ENCODE measurements around the gene CCDC122. TPM values are rescaled to one million over a fixed set of nuclear protein-coding genes. Genes with fewer than 3 reads are reported as not detected.

Gene CCDC122
- total RNA-seq = 4.7 and 15.0 TPM in 2 replicates

DNA sequence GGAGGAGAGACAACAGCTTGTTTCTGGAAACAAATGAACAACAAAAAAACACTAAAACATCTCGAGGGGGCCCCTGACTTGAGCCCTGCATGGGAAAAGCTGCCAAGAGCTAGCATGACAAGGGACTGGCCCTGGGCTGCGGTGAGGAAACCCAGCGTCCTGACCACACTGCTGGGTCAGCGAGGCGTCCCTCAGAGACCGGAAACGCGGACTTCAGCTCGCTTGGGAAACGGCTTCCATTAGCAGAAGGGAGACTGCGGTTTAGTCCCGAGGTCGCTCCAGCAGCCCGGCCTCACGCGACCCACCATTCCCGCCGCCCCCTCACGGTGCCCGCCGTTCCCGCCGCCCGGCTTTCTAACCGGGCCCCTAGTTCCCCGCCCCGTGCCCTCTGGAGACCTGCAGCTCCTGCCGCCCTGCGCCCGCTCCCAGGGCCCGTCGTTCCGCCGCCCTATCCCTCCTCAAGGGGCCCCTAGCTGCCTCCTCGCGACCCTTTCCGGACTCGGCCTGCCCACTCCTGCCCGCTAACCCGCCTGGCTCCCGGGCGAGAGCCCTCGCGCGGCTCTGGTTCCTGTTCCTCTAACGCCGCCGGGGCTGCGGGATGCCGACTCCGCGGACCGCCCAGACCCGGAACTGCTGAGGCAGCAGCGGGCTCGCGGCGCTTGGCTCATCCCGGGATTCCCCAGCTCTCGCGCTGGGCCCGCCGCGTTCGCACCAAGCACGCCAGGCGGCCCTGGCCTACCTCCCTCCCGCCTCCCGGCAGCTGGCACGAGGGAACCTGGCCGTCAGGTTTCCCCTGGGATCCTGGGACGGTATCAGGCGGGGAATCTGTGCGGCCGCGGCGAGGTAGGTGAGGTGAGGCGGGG lies at the start of gene CCDC122:
CCDC122 (minus strand) TSS at position 849 of the 863 bp plus-strand sequence. CDS start 10,364 bp downstream, outside the sequence.
- no peaks in the 10 kb centered on the region for H3K27me3 ChIP-seq (ENCODE audit: insufficient read depth, low read length)
- no peaks in the 10 kb centered on the region for H3K36me3 ChIP-seq (ENCODE audit: insufficient read depth, low read length)
- H2AFZ ChIP-seq (ENCODE audit: low read length) = peak within 1 kb of the TSS; percentile 95
- H3K4me1 ChIP-seq (ENCODE audit: insufficient read depth, low read length) = peaks cover 17% of the 10 kb centered on the region
- H3K4me3 ChIP-seq (ENCODE audit: insufficient read depth, low read length) = peak within 1 kb of the TSS; percentile 85
- peak within 1 kb of the TSS; percentile 92 for H3K4me2 ChIP-seq (ENCODE audit: insufficient read depth, low read length)
- no peaks in the 10 kb centered on the region for H4K20me1 ChIP-seq (ENCODE audit: insufficient read depth, low read length)
- H3K9me3 ChIP-seq (ENCODE audit: low read depth, low read length) = no peaks in the 10 kb centered on the region
- TF ChIP-seq, protein P1, sequence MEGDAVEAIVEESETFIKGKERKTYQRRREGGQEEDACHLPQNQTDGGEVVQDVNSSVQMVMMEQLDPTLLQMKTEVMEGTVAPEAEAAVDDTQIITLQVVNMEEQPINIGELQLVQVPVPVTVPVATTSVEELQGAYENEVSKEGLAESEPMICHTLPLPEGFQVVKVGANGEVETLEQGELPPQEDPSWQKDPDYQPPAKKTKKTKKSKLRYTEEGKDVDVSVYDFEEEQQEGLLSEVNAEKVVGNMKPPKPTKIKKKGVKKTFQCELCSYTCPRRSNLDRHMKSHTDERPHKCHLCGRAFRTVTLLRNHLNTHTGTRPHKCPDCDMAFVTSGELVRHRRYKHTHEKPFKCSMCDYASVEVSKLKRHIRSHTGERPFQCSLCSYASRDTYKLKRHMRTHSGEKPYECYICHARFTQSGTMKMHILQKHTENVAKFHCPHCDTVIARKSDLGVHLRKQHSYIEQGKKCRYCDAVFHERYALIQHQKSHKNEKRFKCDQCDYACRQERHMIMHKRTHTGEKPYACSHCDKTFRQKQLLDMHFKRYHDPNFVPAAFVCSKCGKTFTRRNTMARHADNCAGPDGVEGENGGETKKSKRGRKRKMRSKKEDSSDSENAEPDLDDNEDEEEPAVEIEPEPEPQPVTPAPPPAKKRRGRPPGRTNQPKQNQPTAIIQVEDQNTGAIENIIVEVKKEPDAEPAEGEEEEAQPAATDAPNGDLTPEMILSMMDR (IDR thresholded peaks at IDR 0.05; ENCODE audit: extremely low read depth, low read depth, low read length) = no peak
- peak; percentile 98 for DNase-seq (ENCODE audit: insufficient read length, low spot score, missing footprints)
- peak within 1 kb of the TSS; percentile 90 for H3K27ac ChIP-seq (ENCODE audit: low read depth, low read length)
- peaks cover 9% of the 10 kb centered on the region for H3K79me2 ChIP-seq (ENCODE audit: insufficient read depth, low read length)

DNA sequence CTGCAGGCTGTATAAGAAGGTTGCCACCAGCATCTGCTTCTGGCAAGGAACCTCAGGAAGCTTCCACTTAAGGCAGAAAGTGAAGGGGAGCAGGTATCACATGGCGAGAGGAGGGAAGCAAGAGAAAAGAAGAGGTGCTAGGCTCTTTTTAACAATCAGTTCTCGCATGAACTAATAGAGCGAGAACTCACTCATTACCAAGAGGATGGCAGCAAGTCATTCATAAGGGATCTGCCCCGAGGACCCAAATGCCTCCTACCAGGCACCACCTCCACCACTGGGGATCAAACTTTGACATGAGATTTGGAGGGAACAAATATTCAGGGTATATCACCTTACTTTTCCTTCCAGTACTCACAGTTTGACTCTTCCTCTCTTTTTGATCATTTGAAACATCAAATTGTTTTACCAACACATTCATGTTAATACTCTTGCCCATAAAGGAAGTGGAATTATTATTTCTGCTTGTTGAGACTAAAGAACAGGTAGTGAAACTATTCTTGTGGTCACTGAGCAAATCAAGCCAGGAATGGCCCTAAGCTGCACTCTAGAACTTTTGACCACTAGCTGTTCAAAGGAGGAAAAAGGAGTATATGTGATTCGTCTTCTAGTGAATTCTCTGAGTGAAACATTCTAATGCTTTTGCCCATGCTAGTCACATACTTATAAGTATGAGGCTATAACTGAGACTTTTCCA lies 45.2 kb upstream of the CCDC122 start:
- Histone ChIP-seq H3K9me3 (ENCODE audit: low read depth, low read length) (no peaks in the 10 kb centered on the region), H2AFZ (ENCODE audit: low read length) (no peak overlapping the region), H3K79me2 (ENCODE audit: insufficient read depth, low read length) (no peaks in the 10 kb centered on the region), H3K27me3 (ENCODE audit: insufficient read depth, low read length) (peaks cover 16% of the 10 kb centered on the region), H3K27ac (ENCODE audit: low read depth, low read length) (no peak overlapping the region), H3K4me2 (ENCODE audit: insufficient read depth, low read length) (no peak overlapping the region), H3K36me3 (ENCODE audit: insufficient read depth, low read length) (no peaks in the 10 kb centered on the region), H3K4me3 (ENCODE audit: insufficient read depth, low read length) (no peak overlapping the region), H3K4me1 (ENCODE audit: insufficient read depth, low read length) (no peaks in the 10 kb centered on the region), H4K20me1 (ENCODE audit: insufficient read depth, low read length) (no peaks in the 10 kb centered on the region)
- DNase-seq (ENCODE audit: insufficient read length, low spot score, missing footprints) = no peak
- TF ChIP-seq, protein P1 (IDR thresholded peaks at IDR 0.05; ENCODE audit: extremely low read depth, low read depth, low read length) = no peak

DNA sequence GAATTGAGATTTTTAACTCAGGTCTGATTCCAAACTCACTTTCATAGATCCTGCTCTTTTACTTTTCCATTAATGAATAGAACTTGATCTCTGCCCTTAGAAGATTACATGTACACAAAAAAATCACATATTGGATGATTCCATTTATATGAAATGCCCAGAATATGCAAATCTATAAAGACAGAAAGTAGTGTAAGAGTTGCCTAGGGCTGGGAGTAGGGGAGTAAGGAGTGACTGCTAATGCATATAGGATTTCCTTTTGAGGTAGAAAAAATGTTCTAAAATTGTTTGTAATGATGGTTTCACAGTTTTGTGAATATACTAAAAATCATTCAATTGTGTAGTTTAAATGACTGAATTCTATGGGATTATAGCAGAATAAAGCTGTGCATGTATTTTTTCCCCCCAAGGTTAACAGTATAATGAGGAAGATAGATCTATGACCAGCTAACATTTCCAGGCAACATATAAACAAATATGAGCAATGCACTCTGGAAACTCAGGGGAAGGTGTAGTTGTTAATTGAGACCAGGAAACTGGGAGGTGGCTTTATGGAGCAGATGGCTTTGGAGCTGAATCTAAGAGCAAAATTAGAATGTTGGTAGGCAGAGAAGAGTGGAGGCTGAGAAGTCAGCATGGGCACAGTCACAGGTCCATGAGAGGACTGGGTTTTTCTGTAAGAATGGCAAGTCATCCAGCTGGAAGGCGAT lies 41.6 kb upstream of the CCDC122 start:
- H3K4me3 ChIP-seq (ENCODE audit: insufficient read depth, low read length) = no peak overlapping the region
- TF ChIP-seq, protein P1 (IDR thresholded peaks at IDR 0.05; ENCODE audit: extremely low read depth, low read depth, low read length) = no peak

More for the DNA sequence above, 41.6 kb upstream of the CCDC122 start:
- Histone ChIP-seq H3K36me3 (ENCODE audit: insufficient read depth, low read length) (no peaks in the 10 kb centered on the region), H4K20me1 (ENCODE audit: insufficient read depth, low read length) (no peaks in the 10 kb centered on the region), H2AFZ (ENCODE audit: low read length) (no peak overlapping the region), H3K4me2 (ENCODE audit: insufficient read depth, low read length) (no peak overlapping the region), H3K79me2 (ENCODE audit: insufficient read depth, low read length) (no peaks in the 10 kb centered on the region), H3K27ac (ENCODE audit: low read depth, low read length) (no peak overlapping the region), H3K27me3 (ENCODE audit: insufficient read depth, low read length) (peaks cover 18% of the 10 kb centered on the region), H3K9me3 (ENCODE audit: low read depth, low read length) (no peaks in the 10 kb centered on the region), H3K4me1 (ENCODE audit: insufficient read depth, low read length) (no peaks in the 10 kb centered on the region)
- no peak for DNase-seq (ENCODE audit: insufficient read length, low spot score, missing footprints)

Measured in osteoblast (primary cell).